ENCODE measurements around the gene LSP1. TPM values are rescaled to one million over a fixed set of nuclear protein-coding genes. Genes with fewer than 3 reads are reported as not detected.

The LSP1 gene
- total RNA-seq, 2 experiments from 2014 or later: 463 to 477 TPM

DNA sequence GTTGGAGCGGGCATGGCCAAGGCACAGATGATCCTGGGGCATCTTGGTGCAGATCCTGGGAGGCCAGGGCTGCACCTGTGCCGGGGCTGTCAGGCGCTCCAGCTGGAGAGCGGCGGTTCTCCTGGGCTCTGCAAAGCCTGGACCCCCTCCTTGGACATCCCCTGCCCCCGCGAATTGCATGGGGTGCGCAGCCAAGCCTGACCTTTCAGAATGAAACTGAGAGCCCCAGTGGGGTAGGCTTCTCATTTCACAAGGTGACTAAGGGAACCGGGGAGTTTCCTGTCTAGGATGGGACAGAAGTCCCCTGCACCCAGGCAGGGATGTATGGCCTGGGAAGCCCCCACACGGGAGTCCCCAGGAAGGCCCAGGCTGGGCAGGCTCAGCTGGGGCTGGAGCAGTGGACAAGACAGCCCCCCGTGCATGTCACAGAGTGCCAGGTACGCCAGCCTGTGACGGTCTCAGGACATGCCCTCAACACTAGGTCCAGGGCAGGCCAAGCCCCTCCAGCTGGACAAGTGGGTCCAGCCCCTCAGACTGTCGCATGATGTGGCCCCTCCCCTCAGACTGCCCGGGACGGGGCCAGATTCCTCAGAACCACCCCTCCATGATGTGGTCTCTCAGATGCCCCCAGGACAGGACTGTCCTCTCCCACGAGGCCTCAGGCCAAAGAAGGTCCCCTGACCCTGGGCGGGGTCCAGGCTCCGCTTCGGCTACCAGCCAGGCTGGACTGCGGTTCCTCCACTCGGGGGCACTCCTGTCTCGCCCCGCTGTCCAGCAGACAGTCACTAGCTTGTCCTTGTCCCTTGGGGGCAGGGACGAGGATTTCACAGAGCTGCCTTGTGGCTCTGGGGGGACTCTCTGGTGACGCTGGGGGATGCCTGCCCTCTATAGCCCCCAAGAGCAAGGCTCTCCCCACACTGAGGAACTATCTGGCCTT, 2.3 kb downstream of the LSP1 start:
- DNase-seq (peak; percentile 35), ATAC-seq (no peak)
- H3K9me3 Mint-ChIP-seq (ENCODE audit: insufficient read depth): no peaks in the 10 kb centered on the region
- no peaks in the 10 kb centered on the region for H3K27me3 Mint-ChIP-seq (ENCODE audit: low read depth)
- CTCF ChIA-PET: interaction anchor here (0.9 to 2.3 kb wide), 4 partner anchors 17 to 34 kb away, joined by 3 to 12 read pairs (median 6); partner anchors contain the start of gene TNNI2
- H3K27ac Mint-ChIP-seq: no peak overlapping the region
- H3K4me3 Mint-ChIP-seq: peak overlapping the region; percentile 99
- H3K36me3 Mint-ChIP-seq (ENCODE audit: low read depth): peaks cover 29% of the 10 kb centered on the region
- H3K4me1 Mint-ChIP-seq (ENCODE audit: low read depth): peaks cover 43% of the 10 kb centered on the region
- POLR2A ChIA-PET: interaction anchor here (2.0 kb wide), 1 partner anchor 34 kb away, joined by 7 read pairs; no protein-coding TSS in a partner anchor

DNA sequence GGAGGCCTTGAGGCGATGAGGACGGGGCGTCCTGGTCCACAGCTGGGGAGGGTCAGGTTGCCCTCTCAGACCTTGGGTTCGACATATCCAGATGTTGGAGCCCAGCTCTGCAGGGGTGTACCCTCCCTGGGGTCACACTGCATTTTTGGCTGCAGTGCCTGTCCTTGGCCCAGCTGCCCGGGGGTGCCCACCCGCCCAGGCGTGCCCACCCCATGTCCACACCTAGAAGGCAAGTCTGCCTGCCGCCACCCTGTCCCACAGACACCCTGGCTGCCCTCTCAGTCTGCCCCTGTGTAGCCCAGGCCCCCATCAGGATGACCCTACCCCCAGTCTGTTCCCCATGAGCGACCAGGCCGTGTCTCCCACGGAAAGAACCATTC, 3.0 kb downstream of the LSP1 start:
- H3K9me3 Mint-ChIP-seq (ENCODE audit: insufficient read depth): no peaks in the 10 kb centered on the region
- DNase-seq (no peak), ATAC-seq (no peak)
- POLR2A ChIA-PET: interaction anchor here (0.8 to 2.0 kb wide), 2 partner anchors 34 to 66 kb away, joined by 3 to 7 read pairs; no protein-coding TSS in a partner anchor
- peaks cover 38% of the 10 kb centered on the region for H3K4me1 Mint-ChIP-seq (ENCODE audit: low read depth)
- peak overlapping the region; percentile 46 for H3K4me3 Mint-ChIP-seq
- H3K27me3 Mint-ChIP-seq (ENCODE audit: low read depth): no peaks in the 10 kb centered on the region
- no peak overlapping the region for H3K27ac Mint-ChIP-seq
- CTCF ChIA-PET: interaction anchor here (0.9 to 2.3 kb wide), 3 partner anchors 15 to 26 kb away, joined by 3 to 12 read pairs (median 3); no protein-coding TSS in a partner anchor
- peaks cover 29% of the 10 kb centered on the region for H3K36me3 Mint-ChIP-seq (ENCODE audit: low read depth)

DNA sequence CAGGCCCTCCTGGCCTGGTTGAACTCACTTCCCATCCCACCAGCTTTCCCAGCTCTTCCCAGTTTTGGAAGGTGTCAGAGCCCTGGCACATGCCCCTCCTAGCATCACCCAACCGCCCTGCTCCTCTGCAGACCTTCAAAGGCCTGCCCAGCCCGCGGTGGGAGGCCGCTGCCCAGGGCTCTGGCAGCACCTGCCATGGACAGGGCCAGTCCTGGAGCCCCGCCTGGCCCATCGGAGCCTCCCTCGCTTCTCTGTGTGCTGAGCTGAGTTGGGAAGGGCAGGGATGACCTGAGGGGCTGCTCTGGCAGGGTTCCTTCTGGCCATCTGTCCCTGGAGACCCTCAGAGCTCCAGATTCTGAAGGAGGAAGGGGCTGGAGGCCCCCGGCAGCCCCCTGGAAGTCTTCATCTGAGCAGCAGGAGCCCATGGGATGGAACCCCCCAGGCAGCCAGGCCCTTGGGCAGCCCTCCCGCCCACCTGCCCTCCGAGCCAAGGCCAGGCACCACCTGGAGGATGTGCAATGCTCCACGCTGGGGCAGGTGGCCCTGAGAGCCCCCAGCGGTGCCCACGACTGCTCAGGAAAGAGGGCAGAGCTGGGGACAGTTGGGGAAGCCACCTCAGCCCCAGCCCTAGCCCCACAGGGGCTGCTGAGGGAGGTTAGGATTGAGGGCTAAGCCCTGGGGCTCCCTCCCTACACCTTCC, 3.6 kb downstream of the LSP1 start:
- Mint-ChIP-seq H3K4me1 (ENCODE audit: low read depth) (peaks cover 32% of the 10 kb centered on the region), H3K27ac (peak overlapping the region; percentile 39), H3K4me3 (no peak overlapping the region), H3K36me3 (ENCODE audit: low read depth) (peaks cover 29% of the 10 kb centered on the region), H3K27me3 (ENCODE audit: low read depth) (no peaks in the 10 kb centered on the region), H3K9me3 (ENCODE audit: insufficient read depth) (no peaks in the 10 kb centered on the region)
- ATAC-seq (no peak), DNase-seq (no peak)
- POLR2A ChIA-PET: interaction anchor here (0.8 kb wide), 1 partner anchor 66 kb away, joined by 3 read pairs; no protein-coding TSS in a partner anchor
- CTCF ChIA-PET: interaction anchor here (0.9 to 2.3 kb wide), 3 partner anchors 14 to 25 kb away, joined by 3 to 12 read pairs (median 3); no protein-coding TSS in a partner anchor

DNA sequence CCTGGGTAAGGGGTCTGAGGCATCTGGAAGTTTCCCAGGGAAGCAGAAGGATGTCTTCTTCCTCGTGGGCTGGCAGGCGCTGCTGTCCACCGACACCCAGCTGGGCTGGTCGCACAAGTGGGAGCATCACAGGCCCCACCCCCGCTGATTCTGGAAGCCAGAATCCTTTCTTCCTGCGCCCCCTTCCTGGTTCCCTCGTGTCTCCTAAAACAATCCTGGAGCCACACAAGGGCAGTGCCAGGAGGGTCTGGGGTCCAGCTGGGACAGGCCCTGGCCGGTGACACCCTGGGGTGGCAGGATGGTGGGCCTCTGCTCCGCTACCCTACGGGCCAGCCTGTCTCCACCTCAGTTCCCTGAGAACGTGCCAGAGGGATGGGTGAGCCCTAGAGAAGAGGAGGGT, 4.2 kb downstream of the LSP1 start:
- no peaks in the 10 kb centered on the region for H3K27me3 Mint-ChIP-seq (ENCODE audit: low read depth)
- peaks cover 29% of the 10 kb centered on the region for H3K36me3 Mint-ChIP-seq (ENCODE audit: low read depth)
- POLR2A ChIA-PET: no interaction called here

DNA sequence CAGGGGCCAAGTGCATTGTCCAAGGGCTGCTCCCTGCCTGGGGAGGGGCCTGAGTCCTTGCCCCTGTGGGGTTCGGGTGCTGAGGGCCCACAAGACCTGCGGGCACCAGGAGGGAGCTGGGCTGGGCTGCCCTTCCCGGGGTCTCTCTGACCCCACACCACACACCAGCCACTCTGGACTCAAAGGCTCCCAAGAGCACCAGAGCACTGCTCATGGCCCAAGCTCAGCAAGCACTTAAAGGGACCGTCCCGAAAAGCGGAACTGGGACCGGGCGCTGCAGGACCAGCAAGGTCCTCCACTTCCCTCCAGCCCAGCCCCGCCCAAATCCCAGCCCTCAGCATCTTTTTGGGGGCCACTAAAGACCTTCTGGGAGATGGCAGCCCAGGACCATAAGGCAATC, 5.3 kb downstream of the LSP1 start:
- ATAC-seq (no peak), DNase-seq (no peak)
- Mint-ChIP-seq H3K4me3 (no peak overlapping the region), H3K27me3 (ENCODE audit: low read depth) (no peaks in the 10 kb centered on the region), H3K36me3 (ENCODE audit: low read depth) (peaks cover 27% of the 10 kb centered on the region), H3K27ac (no peak overlapping the region), H3K9me3 (ENCODE audit: insufficient read depth) (no peaks in the 10 kb centered on the region), H3K4me1 (ENCODE audit: low read depth) (peaks cover 18% of the 10 kb centered on the region)
- ChIA-PET CTCF (interaction anchor here (1.4 kb wide), 2 partner anchors 24 to 31 kb away, joined by 3 to 7 read pairs; no protein-coding TSS in a partner anchor), POLR2A (no interaction called here)

More for the DNA sequence above, 4.2 kb downstream of the LSP1 start:
- H3K9me3 Mint-ChIP-seq (ENCODE audit: insufficient read depth): no peaks in the 10 kb centered on the region
- no peak for ATAC-seq
- CTCF ChIA-PET: interaction anchor here (1.4 to 2.3 kb wide), 4 partner anchors 14 to 32 kb away, joined by 3 to 12 read pairs (median 5); no protein-coding TSS in a partner anchor
- H3K4me1 Mint-ChIP-seq (ENCODE audit: low read depth): peaks cover 26% of the 10 kb centered on the region
- no peak for DNase-seq
- no peak overlapping the region for H3K27ac Mint-ChIP-seq
- H3K4me3 Mint-ChIP-seq: no peak overlapping the region

DNA sequence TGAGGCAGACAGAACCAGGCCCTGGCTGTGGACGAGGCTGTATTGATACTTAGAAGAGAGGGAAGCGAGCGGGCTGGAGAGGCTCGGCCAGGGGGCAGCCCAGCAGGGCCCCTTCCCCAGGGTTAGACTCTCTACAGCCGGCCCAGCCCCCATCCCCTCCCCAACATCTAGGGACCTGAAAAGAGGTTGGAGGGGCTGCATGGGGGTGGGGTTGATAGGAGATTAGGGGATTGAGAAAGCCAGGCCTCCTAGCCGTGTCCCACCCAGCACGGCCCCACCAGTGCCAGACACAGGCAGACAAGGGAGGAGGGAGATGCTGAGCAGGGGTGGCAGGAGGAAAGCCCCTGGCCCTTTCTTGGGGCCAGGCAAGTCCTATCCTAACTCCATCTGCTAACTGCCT, 5.7 kb downstream of the LSP1 start:
- peaks cover 21% of the 10 kb centered on the region for H3K4me1 Mint-ChIP-seq (ENCODE audit: low read depth)
- H3K36me3 Mint-ChIP-seq (ENCODE audit: low read depth): peaks cover 25% of the 10 kb centered on the region
- CTCF ChIA-PET: interaction anchor here (1.0 to 1.4 kb wide), 2 partner anchors 23 to 24 kb away, joined by 3 to 7 read pairs; no protein-coding TSS in a partner anchor
- no peak overlapping the region for H3K4me3 Mint-ChIP-seq
- no peaks in the 10 kb centered on the region for H3K27me3 Mint-ChIP-seq (ENCODE audit: low read depth)
- POLR2A ChIA-PET: no interaction called here
- no peak for ATAC-seq
- no peak overlapping the region for H3K27ac Mint-ChIP-seq
- DNase-seq: no peak
- no peaks in the 10 kb centered on the region for H3K9me3 Mint-ChIP-seq (ENCODE audit: insufficient read depth)

DNA sequence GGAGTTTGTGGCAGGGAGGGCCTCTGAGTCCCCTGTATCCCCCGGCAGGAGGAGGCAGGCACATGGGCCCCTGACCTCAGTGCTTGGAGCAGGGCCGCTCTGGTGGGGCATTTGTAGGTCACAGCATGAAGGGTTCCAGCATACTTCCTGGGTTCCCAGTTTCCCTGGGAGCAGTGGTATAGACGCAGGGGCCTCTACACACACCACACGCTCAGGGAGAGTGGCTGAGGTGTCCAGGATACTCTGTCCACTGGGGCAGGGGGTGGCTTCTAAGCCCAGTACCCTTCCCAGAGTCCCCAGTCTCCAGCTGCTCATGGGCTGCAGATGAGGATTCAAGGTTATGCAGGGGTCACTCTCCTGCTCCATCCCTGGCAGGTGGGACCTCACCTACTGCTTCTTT, 6.1 kb downstream of the LSP1 start:
- no peak for ATAC-seq
- CTCF ChIA-PET: interaction anchor here (1.0 kb wide), 1 partner anchor 23 kb away, joined by 3 read pairs; no protein-coding TSS in a partner anchor

DNA sequence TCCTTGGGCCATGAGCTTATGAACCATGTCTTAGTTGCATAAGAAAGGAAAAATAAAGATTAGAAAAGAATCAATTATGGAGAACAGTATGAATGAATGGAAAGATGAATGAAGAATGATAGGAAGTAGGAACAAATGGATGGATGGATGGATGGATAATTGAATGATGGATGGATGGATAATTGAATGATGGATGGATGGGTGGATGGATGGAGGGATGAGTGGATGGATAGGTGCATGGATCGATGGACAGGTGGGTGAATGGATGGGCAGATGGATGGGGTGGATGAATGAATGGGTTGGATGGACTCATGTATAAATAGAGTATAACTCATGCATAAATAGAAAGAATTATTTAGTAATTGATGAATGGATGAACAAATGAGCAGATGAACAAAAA, 7.2 kb downstream of the LSP1 start:
- DNase-seq: no peak
- Mint-ChIP-seq H3K4me3 (no peak overlapping the region), H3K27me3 (ENCODE audit: low read depth) (no peaks in the 10 kb centered on the region), H3K36me3 (ENCODE audit: low read depth) (peaks cover 14% of the 10 kb centered on the region), H3K9me3 (ENCODE audit: insufficient read depth) (no peaks in the 10 kb centered on the region), H3K4me1 (ENCODE audit: low read depth) (peaks cover 19% of the 10 kb centered on the region), H3K27ac (no peak overlapping the region)
- ChIA-PET POLR2A (no interaction called here), CTCF (no interaction called here)
- no peak for ATAC-seq

More for the DNA sequence above, 6.1 kb downstream of the LSP1 start:
- Mint-ChIP-seq H3K4me3 (no peak overlapping the region), H3K27me3 (ENCODE audit: low read depth) (no peaks in the 10 kb centered on the region), H3K9me3 (ENCODE audit: insufficient read depth) (no peaks in the 10 kb centered on the region), H3K4me1 (ENCODE audit: low read depth) (peaks cover 21% of the 10 kb centered on the region), H3K36me3 (ENCODE audit: low read depth) (peaks cover 21% of the 10 kb centered on the region), H3K27ac (no peak overlapping the region)
- POLR2A ChIA-PET: no interaction called here
- DNase-seq: no peak

DNA sequence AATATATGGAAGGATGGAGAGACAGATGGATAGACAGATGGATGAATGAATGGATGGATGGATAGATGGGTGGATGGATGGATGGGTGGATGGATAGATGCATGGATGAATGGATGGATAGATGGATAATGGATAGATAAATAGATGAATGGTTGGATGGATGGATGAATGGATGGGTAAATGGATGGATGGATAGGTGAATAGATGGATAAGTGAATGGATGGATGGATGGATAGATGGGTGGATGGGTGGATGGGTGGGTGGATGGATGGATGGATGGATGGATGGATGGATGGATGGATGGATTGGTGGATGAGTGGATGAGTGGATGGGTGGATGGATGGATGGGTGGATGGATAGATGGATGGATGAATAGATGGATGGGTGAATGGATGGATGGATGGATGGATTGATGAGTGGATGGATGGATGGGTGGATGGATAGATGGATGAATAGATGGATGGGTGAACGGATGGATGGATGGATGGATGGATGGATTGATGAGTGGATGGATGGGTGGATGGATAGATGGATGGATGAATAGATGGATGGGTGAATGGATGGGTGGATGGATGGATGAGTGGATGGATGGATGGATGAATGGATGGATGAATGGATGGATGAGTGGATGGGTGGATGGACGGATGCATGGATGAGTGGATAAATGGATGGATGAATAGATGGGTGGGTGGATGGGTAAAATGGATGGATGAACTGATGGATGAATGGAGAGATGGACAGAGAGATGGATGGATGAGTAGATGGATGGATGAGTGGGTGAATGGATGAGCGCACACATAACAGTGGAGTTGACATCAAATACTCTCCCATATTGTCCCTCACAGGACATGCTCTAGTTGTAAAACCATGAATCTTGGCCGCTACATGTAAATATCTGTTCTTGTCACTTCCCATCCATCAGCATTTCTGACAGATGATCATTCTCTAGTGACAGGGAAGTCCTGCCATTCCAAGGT, 8.8 kb downstream of the LSP1 start:
- ChIA-PET POLR2A (interaction anchor here (0.7 to 1.0 kb wide), 2 partner anchors 8 to 37 kb away, joined by 3 read pairs; no protein-coding TSS in a partner anchor), CTCF (no interaction called here)
- ATAC-seq: no peak
- Mint-ChIP-seq H3K4me3 (no peak overlapping the region), H3K4me1 (ENCODE audit: low read depth) (peaks cover 12% of the 10 kb centered on the region), H3K36me3 (ENCODE audit: low read depth) (peaks cover 10% of the 10 kb centered on the region), H3K27me3 (ENCODE audit: low read depth) (no peaks in the 10 kb centered on the region), H3K9me3 (ENCODE audit: insufficient read depth) (no peaks in the 10 kb centered on the region), H3K27ac (no peak overlapping the region)
- no peak for DNase-seq

DNA sequence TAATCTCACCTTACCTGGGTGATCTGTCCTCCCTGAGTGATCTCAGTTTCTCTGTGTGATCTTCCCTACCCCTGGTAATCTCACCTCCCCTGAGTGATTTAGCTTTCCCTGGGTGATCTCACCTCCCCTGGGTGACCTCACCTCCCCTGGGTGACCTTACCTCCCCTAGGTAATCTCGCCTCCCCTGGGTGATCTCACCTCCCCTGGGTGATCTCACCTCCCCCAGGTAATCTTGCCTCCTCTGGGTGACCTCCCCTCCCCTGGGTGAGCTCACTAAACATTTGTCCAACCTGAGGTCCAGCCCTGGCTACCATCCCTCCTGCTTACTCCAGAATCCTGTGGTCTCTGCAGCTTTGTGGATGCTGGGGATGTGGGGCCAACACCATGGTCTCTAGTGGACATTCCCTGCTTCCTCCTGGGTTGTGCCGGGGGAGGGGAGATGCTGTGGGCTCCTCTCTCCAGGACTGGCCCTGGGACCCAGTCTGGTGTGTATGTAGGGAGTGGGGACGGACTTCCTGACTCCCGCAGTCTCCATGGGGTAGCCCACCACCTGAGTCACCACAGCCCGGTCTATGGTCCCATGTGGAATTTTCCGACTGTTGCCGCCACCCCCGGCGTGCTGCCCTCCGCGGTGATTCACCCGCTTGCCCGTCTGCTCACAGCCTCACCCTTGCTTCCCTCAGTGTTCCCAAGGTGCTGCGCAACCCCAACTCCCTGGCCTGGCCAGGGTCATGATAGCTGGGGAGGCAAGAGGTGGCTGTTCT, 9.9 kb downstream of the LSP1 start:
- no peaks in the 10 kb centered on the region for H3K27me3 Mint-ChIP-seq (ENCODE audit: low read depth)
- H3K9me3 Mint-ChIP-seq (ENCODE audit: insufficient read depth): no peaks in the 10 kb centered on the region
- no peak for DNase-seq
- ATAC-seq: no peak
- ChIA-PET CTCF (no interaction called here), POLR2A (interaction anchor here (0.7 to 1.0 kb wide), 2 partner anchors 9 to 36 kb away, joined by 3 read pairs; no protein-coding TSS in a partner anchor)
- H3K27ac Mint-ChIP-seq: no peak overlapping the region
- H3K36me3 Mint-ChIP-seq (ENCODE audit: low read depth): peaks cover 11% of the 10 kb centered on the region
- H3K4me3 Mint-ChIP-seq: no peak overlapping the region
- H3K4me1 Mint-ChIP-seq (ENCODE audit: low read depth): peaks cover 12% of the 10 kb centered on the region

Measured in activated CD8-positive, alpha-beta T cell treated with anti-CD3 and anti-CD28 coated beads, Interleukin-2, amount 10 ng/mL, durations not matched to agents 7 days and 5 days (primary cell).